Head of caudate nucleus (tissue), 42 donors: ENCODE results near the gene LOC128125822.
"Not testable (repeated sequence)": the region's sequence is repeated elsewhere in the genome, so short reads cannot be mapped to it uniquely, and the experiment has no call there.

Experiments
- DNase-seq, 42 donors: peaks; one replicate each; pipeline versions ENCODE4 v3.0.0 to v3.0.0-alpha.2; 2020 to 2021; ENCODE audit warnings: mixed read lengths in 7 of 42
- intact Hi-C: fragments of 100-400 bp; cut with DNase I; formaldehyde crosslinking; loops from one replicate; pipeline ENCODE4 v1.15.0; 2022

Gene LOC128125822

DNA sequence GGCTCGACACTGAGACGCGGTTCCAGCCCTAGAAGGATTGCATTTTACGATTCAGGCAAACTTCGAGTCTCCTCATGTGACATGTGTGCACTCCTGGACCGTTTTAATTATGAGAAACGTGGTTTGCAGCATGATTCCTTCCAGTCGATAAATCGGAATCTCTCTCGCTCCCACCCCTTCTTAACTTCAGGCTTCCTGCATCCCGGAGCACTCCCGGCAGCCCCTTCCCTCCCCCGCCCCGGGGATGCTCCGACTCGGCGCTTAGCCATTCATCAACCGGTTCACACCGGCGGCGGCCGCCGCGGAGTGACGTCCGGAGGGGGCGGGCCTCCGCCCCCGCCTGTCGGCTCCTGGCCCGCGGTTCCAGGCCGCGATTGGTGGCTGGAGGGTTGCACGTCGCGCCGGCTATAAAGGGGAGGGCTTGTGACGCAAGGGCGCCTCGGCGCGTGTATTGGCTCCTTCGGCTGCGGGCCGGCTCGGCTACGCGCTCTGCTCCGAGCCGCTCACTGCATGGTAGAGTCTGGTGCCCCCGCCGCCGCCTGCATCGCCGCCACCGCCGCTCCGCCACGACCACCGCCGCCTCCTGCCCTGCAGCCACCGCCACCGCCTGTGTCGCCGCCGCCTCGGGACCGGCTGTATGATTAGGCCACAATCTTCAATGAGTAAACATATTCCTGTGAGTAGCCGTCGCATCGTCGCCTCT is at the start of gene LOC128125822, which contains the start of gene PTP4A1:
LOC128125822 (plus strand) TSS at position 437 of the 703 bp plus-strand sequence.
PTP4A1 (plus strand) TSS at position 437 of the 703 bp plus-strand sequence. CDS start 4,401 bp downstream, outside the sequence.
- intact Hi-C loops = loop anchor here (2.0 kb wide), 1 partner anchor 63 kb away; the partner anchor contains the start of gene PHF3
- peak; percentile 96 to 100 (median 99) for DNase-seq

DNA sequence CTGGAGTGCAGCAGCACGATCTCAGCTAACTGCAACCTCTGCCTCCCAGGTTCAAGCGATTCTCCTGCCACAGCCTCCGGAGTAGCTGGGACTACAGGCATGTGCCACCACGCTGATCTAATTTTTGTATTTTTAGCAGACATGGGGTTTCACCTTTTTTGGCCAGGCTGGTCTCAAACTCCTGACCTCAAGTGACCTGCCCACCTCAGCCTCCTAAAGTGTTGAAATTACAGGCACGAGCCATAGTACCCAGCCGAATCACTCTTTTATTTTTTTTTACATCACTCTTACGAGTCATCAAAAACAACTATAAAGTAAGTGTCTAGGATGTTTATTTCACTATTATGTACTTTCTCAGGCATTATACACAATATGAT is 49.4 kb upstream of the LOC128125822 start:
- intact Hi-C loops, DNase-seq: not testable (repeated sequence)

DNA sequence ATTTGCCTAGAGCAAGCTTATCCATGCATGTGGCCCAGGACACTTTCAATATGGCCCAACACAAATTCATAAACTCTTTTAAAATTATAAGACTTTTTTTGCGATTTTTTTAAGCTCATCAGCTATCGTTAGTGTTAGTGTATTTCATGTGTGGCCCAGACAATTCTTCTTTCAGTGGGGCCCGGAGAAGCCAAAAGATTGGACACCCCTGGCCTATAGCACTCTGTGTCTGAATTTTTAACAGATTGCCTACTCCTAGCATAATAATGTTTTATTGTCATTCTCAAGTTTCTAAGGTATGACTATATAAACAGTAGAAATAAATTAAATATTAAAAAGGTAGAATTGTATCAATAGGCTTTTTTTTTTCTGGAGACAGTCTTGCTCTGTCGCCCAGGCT is 48.6 kb upstream of the LOC128125822 start:
- no peak for DNase-seq
- intact Hi-C loops = no loop called here

DNA sequence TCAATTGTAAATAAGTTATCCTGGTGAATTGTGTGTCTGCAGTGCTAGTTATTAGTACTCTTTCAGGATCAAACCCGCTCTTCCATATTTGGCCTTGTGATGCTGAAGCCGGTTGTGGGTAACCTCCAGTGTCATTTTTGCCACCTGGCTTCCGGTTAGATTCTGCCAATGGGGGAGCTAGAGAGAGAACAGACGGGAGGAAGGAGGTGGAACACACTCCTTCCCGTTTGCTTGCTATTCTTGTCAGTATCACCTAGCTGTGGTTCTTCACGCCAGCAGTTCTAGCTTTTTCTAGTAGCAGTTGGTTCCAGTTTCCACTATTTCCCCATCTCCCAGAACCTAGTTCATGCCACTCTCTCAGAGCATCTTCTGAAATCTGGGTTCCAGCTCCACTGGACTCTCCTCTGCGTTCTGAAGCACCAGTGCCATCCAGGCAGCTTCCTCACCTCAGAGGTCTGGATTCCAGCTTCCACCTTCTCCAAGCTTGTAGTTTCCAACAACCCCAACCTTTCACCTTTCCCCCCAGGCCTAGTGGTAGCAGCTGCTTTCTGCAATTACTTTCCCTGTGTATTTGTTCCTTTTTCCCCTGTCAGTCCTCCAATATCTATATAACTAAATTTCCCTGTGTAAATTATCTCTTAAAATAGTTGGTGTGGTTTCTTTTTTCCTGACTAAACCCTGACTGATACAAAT is 46.9 kb upstream of the LOC128125822 start:
- intact Hi-C loops = no loop called here
- no peak for DNase-seq

DNA sequence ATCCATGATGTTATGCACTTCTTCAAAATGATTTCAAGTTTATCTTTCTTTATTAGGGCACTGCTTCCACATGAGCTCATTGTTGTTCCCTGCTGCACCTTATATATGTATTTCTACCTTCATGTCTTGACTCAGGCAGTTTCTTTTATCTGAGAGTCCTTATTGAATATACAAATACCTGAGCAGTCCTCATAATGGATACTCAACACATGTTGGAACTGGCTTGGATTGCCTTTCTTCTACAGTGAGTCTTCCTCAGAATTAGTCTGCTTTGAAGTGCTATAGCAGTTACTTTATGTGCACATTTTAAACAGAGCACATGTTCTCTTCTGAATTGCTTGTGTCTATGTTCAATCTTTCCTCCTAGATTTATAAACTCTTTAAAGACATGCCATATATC is 45.3 kb upstream of the LOC128125822 start:
- no peak for DNase-seq
- intact Hi-C loops = no loop called here

DNA sequence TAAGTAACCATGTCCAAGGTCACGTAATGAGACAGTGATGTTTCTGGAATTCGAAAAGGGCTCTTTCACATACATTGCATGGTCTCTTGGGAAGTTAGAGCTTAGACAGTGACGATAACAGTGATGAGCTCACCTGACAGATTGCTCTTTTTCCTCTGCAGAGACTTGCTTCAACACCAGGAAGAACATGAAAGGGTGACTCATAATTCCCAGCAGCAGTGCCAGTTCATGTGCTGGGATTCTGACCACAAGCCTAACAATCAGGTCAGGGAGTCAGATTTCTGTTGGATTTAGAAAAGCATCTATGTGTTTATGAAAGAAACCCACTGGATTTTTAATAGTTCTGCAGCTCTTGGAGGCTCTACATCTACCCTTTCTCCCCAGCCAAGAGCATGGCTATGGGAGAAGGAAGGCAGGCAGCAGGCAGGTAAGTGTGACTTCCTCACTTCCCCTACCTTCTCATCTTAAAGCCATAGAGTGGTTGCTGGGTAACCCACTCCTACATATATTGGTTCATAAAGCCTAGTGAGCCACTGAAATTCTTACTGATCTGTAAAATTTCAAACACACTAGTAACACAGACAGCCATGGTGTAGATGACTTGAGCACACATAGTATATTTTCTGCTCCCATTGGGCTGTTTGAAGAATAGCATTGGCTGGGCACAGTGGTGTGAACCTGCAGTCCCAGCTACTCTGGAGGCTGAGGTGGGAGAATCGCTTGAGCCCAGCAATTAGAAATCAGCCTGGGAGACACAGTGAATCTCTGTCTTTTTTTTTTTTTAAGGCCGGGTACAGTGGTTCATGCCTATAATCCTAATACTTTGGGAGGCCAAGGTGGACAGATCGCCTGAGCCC is 44.4 kb upstream of the LOC128125822 start:
- intact Hi-C loops = no loop called here

DNA sequence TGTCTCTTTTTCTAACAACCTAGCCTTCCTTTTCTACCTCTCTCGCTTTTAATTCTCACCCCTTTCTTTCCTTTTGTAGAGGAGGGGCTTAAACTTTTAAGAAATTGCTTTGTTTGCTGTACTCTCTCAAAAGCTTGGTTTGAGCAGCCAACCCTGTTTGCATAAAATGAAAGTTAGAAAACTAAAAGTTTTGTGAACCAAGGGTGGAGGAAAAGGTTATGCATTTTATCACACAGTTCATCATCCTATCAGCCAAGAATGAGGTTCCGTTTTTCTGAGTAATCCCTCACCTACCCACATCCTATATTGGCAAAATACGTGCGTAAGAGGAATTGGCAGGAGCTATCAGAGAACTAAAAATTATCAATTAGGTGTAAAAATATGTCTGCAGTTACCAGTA is 42.8 kb upstream of the LOC128125822 start:
- no peak for DNase-seq
- intact Hi-C loops = no loop called here

More for the DNA sequence above, 44.4 kb upstream of the LOC128125822 start:
- no peak for DNase-seq

DNA sequence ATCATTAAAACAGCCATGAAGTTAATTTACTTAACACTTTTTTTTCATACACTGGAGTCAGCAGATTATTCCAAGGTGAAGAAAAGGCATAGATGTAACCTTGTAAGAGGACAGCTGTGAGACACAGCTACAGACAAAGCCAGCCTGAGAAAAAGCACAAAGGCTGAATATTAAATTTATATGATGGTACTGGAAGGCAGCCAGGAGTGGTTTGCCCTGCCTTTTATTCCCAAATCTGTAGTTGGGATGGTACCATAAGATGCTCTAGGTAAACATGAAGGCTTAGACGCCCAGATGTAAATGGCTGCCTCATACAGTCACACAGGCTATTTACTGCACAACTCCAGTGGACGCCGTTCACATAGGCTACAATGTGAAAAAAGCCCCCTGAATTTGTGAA is 42.1 kb upstream of the LOC128125822 start:
- intact Hi-C loops = no loop called here
- no peak for DNase-seq

DNA sequence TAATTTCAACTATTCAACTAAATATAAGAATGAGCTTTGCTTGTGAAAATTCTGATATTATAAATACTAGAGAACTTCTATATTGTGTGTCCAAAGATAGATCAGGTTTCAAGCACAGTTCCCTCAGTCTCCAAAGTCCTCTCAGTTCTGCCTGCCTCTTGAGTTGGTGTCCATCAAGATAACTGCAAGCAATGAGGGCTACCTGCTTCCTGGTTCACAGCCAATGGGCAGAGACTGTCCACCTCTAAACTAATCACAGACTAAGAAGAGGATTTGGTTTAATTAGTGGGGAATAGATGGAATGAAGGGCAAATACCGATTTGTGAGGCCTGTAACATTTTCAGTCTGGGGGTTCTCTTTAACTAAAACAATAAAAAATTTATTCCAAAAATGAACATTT is 41.3 kb upstream of the LOC128125822 start:
- intact Hi-C loops = no loop called here
- DNase-seq = no peak

DNA sequence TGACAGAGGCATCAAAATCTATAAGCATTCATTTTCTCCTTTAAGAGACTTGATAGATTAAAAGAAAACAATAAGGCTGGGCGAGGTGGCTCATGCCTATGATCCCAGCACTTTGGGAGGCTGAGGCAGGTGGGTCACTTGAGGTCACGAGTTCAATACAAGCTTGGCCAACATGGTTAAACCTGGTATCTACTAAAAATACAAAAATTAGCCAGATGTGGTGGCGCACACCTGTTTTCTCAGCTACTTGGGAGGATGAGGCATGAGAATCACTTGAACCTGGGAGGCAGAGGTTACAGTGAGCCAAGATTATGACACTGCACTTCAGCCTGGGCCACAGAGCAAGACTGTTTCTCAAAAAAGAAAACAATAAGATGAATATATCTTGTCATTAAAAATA is 39.3 kb upstream of the LOC128125822 start:
- DNase-seq = no peak

DNA sequence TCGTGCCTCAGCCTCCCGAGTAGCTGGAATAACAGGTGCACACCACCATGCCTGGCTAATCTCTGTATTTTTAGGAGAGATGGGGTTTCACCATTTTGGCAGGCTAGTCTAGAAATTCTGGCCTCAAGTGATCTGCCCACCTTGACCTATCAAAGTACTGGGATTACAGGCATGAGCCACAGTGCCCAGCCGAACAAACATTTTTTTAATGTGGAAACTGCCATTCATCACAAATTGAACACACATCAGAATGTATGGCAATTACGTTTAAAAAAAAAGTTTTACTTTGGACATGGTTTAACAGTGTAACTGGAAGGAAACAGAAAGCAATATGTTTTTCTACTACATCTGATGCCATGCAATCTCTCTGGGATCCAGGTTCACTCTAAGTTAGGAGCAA is 38.3 kb upstream of the LOC128125822 start:
- intact Hi-C loops = no loop called here
- no peak for DNase-seq

More for the DNA sequence above, 39.3 kb upstream of the LOC128125822 start:
- intact Hi-C loops = no loop called here

DNA sequence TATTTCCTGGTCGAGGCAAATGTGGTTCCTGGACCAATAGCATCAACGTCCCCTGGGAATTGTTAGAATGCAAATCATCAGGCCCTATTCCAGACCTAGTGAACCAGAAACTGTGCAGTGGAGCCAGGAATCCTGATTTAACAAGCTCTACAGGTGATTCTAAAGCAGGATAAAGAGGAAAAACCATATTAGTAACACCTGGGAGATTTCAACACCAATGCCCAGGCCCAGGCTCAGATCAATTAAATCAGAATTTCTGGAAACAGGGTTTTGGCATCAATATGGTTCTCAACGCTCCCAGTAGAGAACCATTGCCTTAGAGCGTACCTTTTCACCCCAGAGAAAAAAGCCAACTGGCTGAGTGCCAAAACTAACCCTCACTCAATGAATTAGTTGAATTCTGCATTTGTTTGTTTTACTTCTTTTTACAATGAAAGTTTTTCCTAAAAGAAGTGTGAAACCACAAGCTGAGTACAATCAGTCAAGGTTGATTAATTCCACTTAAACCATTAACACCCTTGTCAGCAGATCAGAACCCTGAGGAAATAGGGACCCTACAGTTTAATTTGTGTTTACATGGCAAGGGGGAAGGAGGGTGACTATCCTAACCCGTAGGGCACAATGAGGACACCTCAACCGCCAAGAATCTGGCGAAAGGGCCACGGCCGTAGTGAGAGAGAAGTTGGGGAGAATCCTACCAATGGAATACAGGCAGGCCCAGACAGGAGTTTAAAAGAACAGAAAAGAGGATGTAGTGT is 34.9 kb upstream of the LOC128125822 start:
- DNase-seq = no peak

DNA sequence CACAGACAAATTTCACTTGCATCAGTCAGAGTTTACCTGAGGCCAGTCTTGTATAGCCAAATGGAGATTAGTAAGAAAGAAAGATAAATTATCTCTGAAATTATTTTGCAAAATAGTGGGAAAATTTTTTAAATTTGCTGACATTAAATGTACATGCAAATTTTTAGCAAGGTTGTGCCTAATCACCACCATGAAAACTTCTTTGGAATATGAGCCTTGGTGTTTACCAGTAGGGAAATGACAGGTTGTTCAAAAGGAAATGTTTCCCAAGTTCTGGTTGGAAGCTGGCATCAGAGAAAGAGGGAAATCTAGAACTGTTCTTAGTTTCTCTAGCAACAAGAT is 34.4 kb upstream of the LOC128125822 start:
- no peak for DNase-seq
- intact Hi-C loops = no loop called here

More for the DNA sequence above, 34.9 kb upstream of the LOC128125822 start:
- intact Hi-C loops = no loop called here

DNA sequence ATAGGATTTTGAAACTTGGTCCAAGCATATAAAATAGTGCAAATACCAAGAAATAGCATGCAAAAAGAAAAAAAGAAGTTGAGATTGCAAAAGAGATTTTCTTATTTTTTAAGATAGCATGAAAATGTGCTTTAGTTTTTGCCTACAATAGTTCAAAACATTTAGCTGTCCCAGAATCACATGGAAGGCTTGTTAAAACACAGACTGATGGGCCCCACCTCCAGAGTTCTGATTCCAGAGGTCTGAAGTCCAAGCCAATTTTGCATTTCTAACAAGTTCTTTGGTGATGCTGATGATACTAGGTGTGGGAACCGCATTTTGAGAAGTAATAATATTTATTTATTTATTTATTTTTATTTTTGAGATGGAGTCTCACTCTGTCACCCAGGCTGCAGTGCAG is 33.7 kb upstream of the LOC128125822 start:
- intact Hi-C loops = no loop called here
- no peak for DNase-seq

DNA sequence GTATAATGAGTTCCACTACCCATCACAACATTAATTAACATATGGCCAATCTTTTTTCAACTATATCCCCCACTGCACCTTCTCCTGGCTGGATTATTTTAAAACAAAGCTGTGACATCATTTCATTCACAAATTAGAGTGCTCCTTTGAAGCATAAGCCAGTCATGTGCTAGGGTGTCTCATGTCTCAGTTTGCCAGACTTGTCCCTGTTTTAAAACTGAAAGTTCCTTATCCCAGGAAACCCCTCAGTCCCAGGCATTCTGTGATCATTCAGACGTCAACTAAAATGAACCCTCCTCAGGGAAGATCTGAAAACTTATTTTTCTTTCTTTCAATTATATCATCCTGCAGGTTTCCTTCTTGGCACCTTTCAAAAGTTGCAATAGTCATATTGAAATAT is 29.3 kb upstream of the LOC128125822 start:
- intact Hi-C loops = no loop called here
- no peak for DNase-seq

DNA sequence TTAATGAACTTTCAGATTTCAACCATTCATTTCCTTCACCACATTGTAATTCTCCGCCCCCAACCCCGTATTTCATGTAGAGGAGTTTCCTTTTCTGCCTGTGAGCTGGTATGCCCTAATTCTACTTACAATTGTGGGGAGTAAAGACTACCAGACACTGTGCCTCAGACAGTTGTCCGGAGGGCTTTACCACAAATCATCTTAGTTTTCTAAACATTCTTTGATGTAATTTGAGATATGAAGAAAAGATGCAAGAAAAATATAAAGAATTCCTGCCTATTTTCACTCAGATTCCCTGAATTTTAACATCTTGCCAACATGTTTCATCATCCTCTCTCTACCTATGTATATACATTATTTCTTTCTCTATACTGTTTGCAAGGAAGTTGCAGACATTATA is 28.3 kb upstream of the LOC128125822 start:
- intact Hi-C loops = no loop called here
- DNase-seq = no peak

DNA sequence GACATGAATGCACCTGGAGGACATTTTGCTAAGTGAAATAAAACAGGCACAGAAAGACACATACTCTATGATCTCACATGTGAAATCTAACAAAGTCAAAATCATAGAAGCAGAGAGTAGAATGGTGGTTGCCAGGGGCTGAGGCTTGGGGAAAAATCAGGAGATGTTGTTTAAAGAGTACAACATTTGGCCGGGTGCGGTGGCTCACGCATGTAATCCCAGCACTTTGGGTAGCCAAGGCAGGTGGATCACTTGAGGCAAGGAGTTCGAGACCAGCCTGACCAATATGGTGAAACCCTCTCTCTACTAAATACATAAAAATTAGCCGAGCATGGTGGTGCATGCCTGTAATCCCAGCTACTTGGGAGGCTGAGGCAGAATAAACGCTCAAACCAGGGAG is 26.0 kb upstream of the LOC128125822 start:
- intact Hi-C loops = no loop called here
- DNase-seq = no peak

DNA sequence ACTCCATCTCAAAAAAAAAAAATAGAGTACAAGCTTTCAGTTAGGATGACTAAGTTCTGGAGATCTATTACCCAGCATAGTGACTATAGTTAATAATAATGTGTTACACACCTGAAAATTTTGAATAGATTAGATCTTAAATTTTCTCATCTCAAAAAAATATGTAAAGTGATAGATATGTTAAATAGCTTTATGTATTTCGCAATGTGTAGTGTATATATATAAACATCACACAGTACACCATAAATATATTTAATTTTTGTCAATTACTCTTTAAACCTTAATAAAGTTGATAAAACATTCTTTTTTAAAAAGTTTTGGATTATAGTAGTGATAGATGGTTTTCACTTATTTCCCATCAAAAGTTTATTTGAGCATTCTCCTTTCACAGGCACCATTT is 25.6 kb upstream of the LOC128125822 start:
- intact Hi-C loops = no loop called here
- no peak for DNase-seq

DNA sequence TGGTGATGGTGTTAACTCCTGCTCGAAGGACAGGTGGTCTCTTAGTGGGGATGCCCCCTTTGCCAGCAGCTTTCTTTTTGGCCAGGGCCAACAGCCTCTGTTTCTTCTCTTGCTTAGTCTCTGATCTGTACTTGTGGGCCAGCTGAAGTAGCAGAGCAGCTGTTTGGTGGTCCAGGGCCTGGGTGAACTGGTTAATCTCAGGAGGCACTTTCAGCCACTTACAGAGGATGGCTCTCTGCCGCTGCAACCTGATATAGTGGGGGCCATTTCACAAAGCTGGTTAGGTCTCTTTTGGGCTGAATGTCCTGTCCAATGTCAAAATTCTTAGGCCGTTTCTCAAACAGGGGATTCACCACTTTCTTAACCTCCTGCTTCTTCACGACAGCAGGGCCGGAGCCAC is 23.2 kb upstream of the LOC128125822 start:
- intact Hi-C loops = no loop called here
- DNase-seq = no peak
